ENCODE results near the gene TMEM140. TPM values are rescaled to one million over a fixed set of nuclear protein-coding genes. Genes with fewer than 3 reads are reported as not detected.

TMEM140 gene
- total and polyA plus RNA-seq, 9 of the 15 experiments (the other 6 are each of a cell fraction or from before 2014, with no cell fraction given), result 0.03 to 0.82 (median 0.23) TPM

- no peaks in the 10 kb centered on the region for H3K27me3 ChIP-seq (ENCODE audit: control insufficient read depth in 2 of 2, insufficient read depth in 2 of 2, low read length in 2 of 2)
- peak in 1 of 4 experiments; percentile 3 for DNase-seq (ENCODE audit: extremely low read depth in 1 of 4, low spot score in 3 of 4)
- H3K9me3 ChIP-seq (replicated peaks; ENCODE audit: control insufficient read depth, insufficient read depth, low read depth, low read length), result peaks cover 42% of the 10 kb centered on the region
- in situ Hi-C loops (cut with MboI) (no loop called here), intact Hi-C loops (cut with micrococcal nuclease) (no loop called here)
- no peaks in the 10 kb centered on the region for H3K9me1 ChIP-seq (ENCODE audit: control insufficient read depth, insufficient read depth, low read length)
- H3K4me3 ChIP-seq, result no peak overlapping the region
- H3K36me3 ChIP-seq (ENCODE audit: control insufficient read depth, insufficient read depth, low read length), result peaks cover 7% of the 10 kb centered on the region; the same call in 2 of the 3 replicates
- CTCF ChIA-PET (ENCODE audit: low intra/inter-chr PET ratio), result no interaction called here
- H3K4me1 ChIP-seq (replicated peaks in 1 of 2; ENCODE audit: control insufficient read depth in 2 of 2, insufficient read depth in 2 of 2, low read length in 2 of 2), result peaks cover 8 to 27% of the 10 kb centered on the region in 2 experiments
- no peak overlapping the region for H3K4me2 ChIP-seq (ENCODE audit: insufficient read depth, low read length)
- POLR2A ChIA-PET, result interaction anchor here (1.8 kb wide), 2 partner anchors 9 to 11 kb away, joined by 4 to 9 read pairs; partner anchors contain the start of gene TMEM140
- no peaks in the 10 kb centered on the region for H4K20me1 ChIP-seq (replicated peaks; ENCODE audit: control insufficient read depth, insufficient read depth, low read length)
- no peak for TF ChIP-seq SP1 (CRISPR knock-in tag; IDR thresholded peaks at IDR 0.05)
- peak in 1 of 3 experiments; percentile 12 for TF ChIP-seq YY1 (IDR thresholded peaks at IDR 0.05; ENCODE audit: borderline replicate concordance in 1 of 3, control insufficient read depth in 1 of 3, extremely low read depth in 1 of 3, insufficient read depth in 3 of 3, insufficient read length in 1 of 3, insufficient replicate concordance in 2 of 3, low read depth in 1 of 3, low read length in 2 of 3)
- BruUV-seq (replicated peaks), result no TSS peak
- ATAC-seq, result no peak
- peak overlapping the region; percentile 77; the same call in 1 of the 3 replicates for H3K27ac ChIP-seq (ENCODE audit: extremely low read depth, low read depth, low read length)
- FAIRE-seq, result no peak
- WGBS (ENCODE audit: insufficient coverage, low coverage, missing lambda C conversion rate), result 82% methylated on average over 6 of the region's 6 CpGs
- no peak overlapping the region for H3K9ac ChIP-seq (ENCODE audit: insufficient read depth in 1 of 2, low read depth in 2 of 2, low read length in 2 of 2)
- H3K79me2 ChIP-seq (ENCODE audit: control insufficient read depth, insufficient read depth, low read length), result no peaks in the 10 kb centered on the region
- no peak overlapping the region for H2AFZ ChIP-seq (ENCODE audit: low read depth, low read length)
Measured at GRCh38 chr7:135158874-135159273, 11.0 kb downstream of the TMEM140 start.

DNA sequence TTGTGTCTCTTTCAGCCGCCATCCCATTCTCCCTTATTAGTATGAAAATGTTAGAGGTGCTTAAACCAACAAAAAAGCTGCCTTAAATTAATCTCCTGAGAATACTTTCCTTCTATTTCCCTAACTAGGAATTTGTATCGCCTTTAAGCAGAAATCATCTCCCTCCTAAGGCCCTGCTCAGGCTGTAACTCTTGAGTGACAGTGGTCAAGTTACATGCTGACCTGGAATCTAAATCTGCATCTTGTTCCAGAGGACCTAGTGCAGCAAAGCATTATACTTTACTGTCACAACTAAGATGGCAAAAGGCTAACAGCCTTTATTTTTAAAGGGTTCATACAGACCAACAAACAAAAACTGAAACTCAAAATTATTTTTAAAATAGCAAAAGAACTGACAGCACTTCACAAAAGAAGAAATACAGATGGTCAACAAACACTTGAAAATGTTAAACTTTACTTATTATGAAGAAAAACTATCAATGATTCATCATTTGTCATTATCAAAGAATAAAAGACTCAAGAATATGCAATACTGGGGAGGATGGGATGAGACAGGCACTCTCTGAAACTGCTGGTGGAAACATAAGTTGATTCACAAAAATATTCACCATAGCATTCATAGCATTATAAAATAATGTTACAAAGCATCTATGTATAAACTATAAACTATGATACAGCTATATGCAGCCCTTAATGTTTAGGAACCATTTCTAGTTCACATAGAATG lies 11.7 kb downstream of the TMEM140 start:
- Histone ChIP-seq H3K9me1 (ENCODE audit: control insufficient read depth, insufficient read depth, low read length) (no peaks in the 10 kb centered on the region), H3K9me3 (replicated peaks; ENCODE audit: control insufficient read depth, insufficient read depth, low read depth, low read length) (peaks cover 42% of the 10 kb centered on the region), H3K4me3 (no peak overlapping the region), H2AFZ (ENCODE audit: low read depth, low read length) (peak overlapping the region; percentile 57), H3K27ac (ENCODE audit: extremely low read depth, low read depth, low read length) (peak overlapping the region; percentile 77), H4K20me1 (replicated peaks; ENCODE audit: control insufficient read depth, insufficient read depth, low read length) (no peaks in the 10 kb centered on the region), H3K4me1 (replicated peaks in 1 of 2; ENCODE audit: control insufficient read depth in 2 of 2, insufficient read depth in 2 of 2, low read length in 2 of 2) (peaks cover 8 to 27% of the 10 kb centered on the region in 2 experiments), H3K36me3 (ENCODE audit: control insufficient read depth, insufficient read depth, low read length) (peaks cover 14% of the 10 kb centered on the region; the same call in 2 of the 3 replicates), H3K9ac (ENCODE audit: insufficient read depth in 1 of 2, low read depth in 2 of 2, low read length in 2 of 2) (peak overlapping the region in 1 of 2 experiments; percentile 44; a peak in 1 of 4 replicates), H3K79me2 (ENCODE audit: control insufficient read depth, insufficient read depth, low read length) (no peaks in the 10 kb centered on the region), H3K27me3 (ENCODE audit: control insufficient read depth in 2 of 2, insufficient read depth in 2 of 2, low read length in 2 of 2) (no peaks in the 10 kb centered on the region), H3K4me2 (ENCODE audit: insufficient read depth, low read length) (peak overlapping the region; percentile 39)
- DNase-seq (ENCODE audit: extremely low read depth in 1 of 4, low spot score in 3 of 4) (peak in 2 of 4 experiments; percentile 14 to 20), FAIRE-seq (no peak), ATAC-seq (peak; percentile 1; the same call in 1 of the 3 replicates)
- BruUV-seq (replicated peaks), result no TSS peak
- in situ Hi-C loops (cut with MboI), result no loop called here
- WGBS (ENCODE audit: insufficient coverage, low coverage, missing lambda C conversion rate), result 65% methylated on average over 2 of the region's 2 CpGs
- ChIA-PET CTCF (ENCODE audit: low intra/inter-chr PET ratio) (no interaction called here), POLR2A (interaction anchor here (1.7 to 2.2 kb wide), 3 partner anchors 9 to 12 kb away, joined by 10 to 11 read pairs (median 11); partner anchors contain the start of gene TMEM140)
- intact Hi-C loops (cut with micrococcal nuclease), result loop anchor here (2.0 kb wide), 1 partner anchor 173 kb away; the partner anchor contains the start of gene AGBL3
- no peak for TF ChIP-seq ZNF586 (CRISPR knock-in tag; conservative IDR thresholded peaks at IDR 0.05)
- TF ChIP-seq ELF2 (CRISPR knock-in tag; IDR thresholded peaks at IDR 0.05), result no peak
- TF ChIP-seq PBX2 (CRISPR knock-in tag; IDR thresholded peaks at IDR 0.05; ENCODE audit: low read depth), result no peak
- TF ChIP-seq PBX2 (tag; conservative IDR thresholded peaks at IDR 0.05; ENCODE audit: low read depth), result 0 out of 2 replicates have a peak, but pooled peaks have one; percentile 6
- TF ChIP-seq, protein P1, sequence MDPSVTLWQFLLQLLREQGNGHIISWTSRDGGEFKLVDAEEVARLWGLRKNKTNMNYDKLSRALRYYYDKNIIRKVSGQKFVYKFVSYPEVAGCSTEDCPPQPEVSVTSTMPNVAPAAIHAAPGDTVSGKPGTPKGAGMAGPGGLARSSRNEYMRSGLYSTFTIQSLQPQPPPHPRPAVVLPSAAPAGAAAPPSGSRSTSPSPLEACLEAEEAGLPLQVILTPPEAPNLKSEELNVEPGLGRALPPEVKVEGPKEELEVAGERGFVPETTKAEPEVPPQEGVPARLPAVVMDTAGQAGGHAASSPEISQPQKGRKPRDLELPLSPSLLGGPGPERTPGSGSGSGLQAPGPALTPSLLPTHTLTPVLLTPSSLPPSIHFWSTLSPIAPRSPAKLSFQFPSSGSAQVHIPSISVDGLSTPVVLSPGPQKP (CRISPR knock-in tag; IDR thresholded peaks at IDR 0.05), result no peak
- no peak for TF ChIP-seq TCFL5 (CRISPR knock-in tag; conservative IDR thresholded peaks at IDR 0.05)
- no peak for TF ChIP-seq TAF7 (tag; IDR thresholded peaks at IDR 0.05)

All from K562 (cell line).